Transverse colon (tissue), 3 donors: ENCODE results near the gene AUH.

Experiments
- CTCF ChIP-seq, 5 experiments: fragments of 200-600 bp in 3 of 5; fragments of 450-650 bp in 2 of 5; sonication (generic) in 3 of 5; IDR thresholded peaks; 1 replicate in 2 of 5; 2 replicates in 3 of 5; pipeline ENCODE4 v1.5.1; 2016 to 2017; ENCODE audit warnings: antibody characterized with exemption in 5 of 5, inconsistent platforms in 3 of 5, mild to moderate bottlenecking in 2 of 5, moderate library complexity in 1 of 5
- POLR2A ChIP-seq: fragments of 450-650 bp; IDR thresholded peaks from one replicate; pipeline ENCODE4 v1.6.1; 2016; ENCODE audit warnings: antibody characterized with exemption, mild to moderate bottlenecking, moderate library complexity

- TF ChIP-seq CTCF (IDR thresholded peaks at IDR 0.05): no peak
- no peak for TF ChIP-seq POLR2A
These were observed 100.3 kb downstream of the AUH start for GRCh38 chr9:91261417-91261816.
